ENCODE measurements around the gene LAMC3. TPM values are rescaled to one million over a fixed set of nuclear protein-coding genes. Genes with fewer than 3 reads are reported as not detected.
"Not testable (repeated sequence)": the region's sequence is repeated elsewhere in the genome, so short reads cannot be mapped to it uniquely, and the experiment has no call there.

The LAMC3 gene
- total RNA-seq, 6 experiments from 2014 or later, result 2.7 to 14.3 (median 3.7) TPM

- intact Hi-C loops (cut with DNase I), result no loop called here
- TF ChIP-seq CTCF (IDR thresholded peaks at IDR 0.05) (no peak), POLR2A (IDR thresholded peaks at IDR 0.05) (no peak)
- peaks cover 0 to 7% (median 0%) of the 10 kb centered on the region in 4 donors for H3K4me1 ChIP-seq
- no peak overlapping the region for H3K4me3 ChIP-seq
- H3K36me3 ChIP-seq, result no peaks in the 10 kb centered on the region
- ATAC-seq (no peak), DNase-seq (no peak)
- WGBS (ENCODE audit: insufficient coverage, low coverage, low lambda C conversion rate, missing lambda C conversion rate), result 85% methylated on average over 5 of the region's 13 CpGs
- peaks cover 0 to 4% of the 10 kb centered on the region in 2 donors for H3K27me3 ChIP-seq
- H3K9me3 ChIP-seq, result no peaks in the 10 kb centered on the region
- no peak overlapping the region for H3K27ac ChIP-seq
These were observed 89.6 kb downstream of the LAMC3 start for GRCh38 chr9:131098391-131099101.

GRCh38 chr9:131099102-131099606 lies 90.2 kb downstream of the LAMC3 start:
- WGBS (ENCODE audit: insufficient coverage, low coverage, low lambda C conversion rate, missing lambda C conversion rate), result 63% methylated on average over 2 of the region's 8 CpGs
- intact Hi-C loops (cut with DNase I), result no loop called here
- H3K36me3 ChIP-seq, result no peaks in the 10 kb centered on the region
- no peak overlapping the region for H3K4me3 ChIP-seq
- H3K9me3 ChIP-seq, result no peaks in the 10 kb centered on the region
- ATAC-seq, result no peak
- H3K27ac ChIP-seq, result no peak overlapping the region
- TF ChIP-seq CTCF (IDR thresholded peaks at IDR 0.05), result no peak
- no peak for TF ChIP-seq POLR2A (IDR thresholded peaks at IDR 0.05)
- H3K4me1 ChIP-seq, result peaks cover 0 to 7% (median 0%) of the 10 kb centered on the region in 4 donors
- H3K27me3 ChIP-seq, result peaks cover 0 to 4% of the 10 kb centered on the region in 2 donors
- no peak for DNase-seq

DNA sequence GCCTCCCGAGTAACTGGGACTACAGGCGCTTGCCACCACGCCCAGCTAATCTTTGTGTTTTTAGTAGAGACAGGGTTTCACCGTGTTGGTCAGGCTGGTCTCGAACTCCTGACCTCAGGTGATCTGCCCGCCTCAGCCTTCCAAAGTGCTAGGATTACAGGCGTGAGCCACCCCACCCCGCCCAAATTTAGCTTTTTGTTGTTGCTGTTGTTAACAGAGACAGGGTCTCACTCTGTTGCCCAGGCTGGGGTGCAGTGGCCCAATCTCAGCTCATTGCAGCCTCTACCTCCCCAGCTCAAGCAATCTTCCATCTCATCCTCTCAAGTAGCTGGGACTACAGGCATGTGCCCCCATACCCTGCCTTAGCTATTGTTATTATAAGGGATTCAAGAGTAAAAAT lies 90.9 kb downstream of the LAMC3 start:
- intact Hi-C loops (cut with DNase I); H3K36me3 ChIP-seq; H3K27me3 ChIP-seq; DNase-seq; H3K4me1 ChIP-seq; H3K9me3 ChIP-seq; H3K4me3 ChIP-seq; ATAC-seq; H3K27ac ChIP-seq: not testable (repeated sequence)
- WGBS (ENCODE audit: insufficient coverage, low coverage, low lambda C conversion rate, missing lambda C conversion rate), result 94% methylated on average over 5 of the region's 8 CpGs

- H3K36me3 ChIP-seq, result no peaks in the 10 kb centered on the region
- H3K9me3 ChIP-seq, result no peaks in the 10 kb centered on the region
- H3K4me3 ChIP-seq, result no peak overlapping the region
- H3K27me3 ChIP-seq, result peaks cover 0 to 4% of the 10 kb centered on the region in 2 donors
- intact Hi-C loops (cut with DNase I), result no loop called here
- TF ChIP-seq CTCF (IDR thresholded peaks at IDR 0.05) (no peak), POLR2A (IDR thresholded peaks at IDR 0.05) (no peak)
- H3K27ac ChIP-seq, result no peak overlapping the region
- H3K4me1 ChIP-seq, result peaks cover 0 to 7% (median 0%) of the 10 kb centered on the region in 4 donors
- 80% methylated on average over 5 of the region's 9 CpGs for WGBS (ENCODE audit: insufficient coverage, low coverage, low lambda C conversion rate, missing lambda C conversion rate)
- DNase-seq (no peak), ATAC-seq (no peak)
These were observed 91.5 kb downstream of the LAMC3 start for GRCh38 chr9:131100445-131100844.

- WGBS (ENCODE audit: insufficient coverage, low coverage, low lambda C conversion rate, missing lambda C conversion rate), result 90% methylated on average over 8 of the region's 11 CpGs
- Histone ChIP-seq H3K27ac (no peak overlapping the region), H3K27me3 (peaks cover 0 to 4% of the 10 kb centered on the region in 2 donors), H3K4me3 (no peak overlapping the region), H3K4me1 (peaks cover 0 to 6% (median 0%) of the 10 kb centered on the region in 4 donors), H3K9me3 (no peaks in the 10 kb centered on the region), H3K36me3 (no peaks in the 10 kb centered on the region)
- DNase-seq (no peak), ATAC-seq (no peak)
- no peak for TF ChIP-seq POLR2A (IDR thresholded peaks at IDR 0.05)
- no peak for TF ChIP-seq CTCF (IDR thresholded peaks at IDR 0.05)
- intact Hi-C loops (cut with DNase I), result no loop called here
These were observed 92.4 kb downstream of the LAMC3 start for GRCh38 chr9:131101207-131101964.

Data from right lobe of liver (tissue), 6 donors.